K562 (cell line): ENCODE data around the gene FANCI. TPM values are rescaled to one million over a fixed set of nuclear protein-coding genes. Genes with fewer than 3 reads are reported as not detected.

Experiments
- NFYB ChIP-seq: IDR thresholded peaks from 2 replicates; pipeline ENCODE4 v1.6.1; 2011; ENCODE audit warnings: mild to moderate bottlenecking, moderate library complexity; ENCODE audit not compliant: insufficient read length; ENCODE audit errors: extremely low read depth
- polyA plus RNA-seq, 8 experiments: library from polyadenylated mRNA; depleted of rRNA in 4 of 8; stranded (reverse) in 5 of 8; unstranded in 3 of 8; fragments of >200 nt; fragmentation: Nextera tagmentation in 2 of 8; fragmentation: Illumina TruSeq in 1 of 8; extraction: Ambion mirVana in 2 of 8; extraction: Trizol in 1 of 8; gene quantifications; 2 replicates each; pipeline versions ENCODE4 v1.2.1 to v1.2.3, GENCODE V29; 2011 to 2014; ENCODE audit warnings: inconsistent platforms in 1 of 8, missing spikeins in 1 of 8
- total RNA-seq, 7 experiments: library from RNA; depleted of rRNA in 6 of 7; stranded (reverse); fragments of >200 nt in 6 of 7; fragmentation: Illumina TruSeq in 2 of 7; extraction: Trizol in 2 of 7; gene quantifications; 2 replicates each; pipeline versions ENCODE4 v1.2.1 to v1.2.3, GENCODE V29; 2011 to 2021; ENCODE audit warnings: low replicate concordance in 1 of 7
- TF ChIP-seq, protein P1 (sequence below): fragments of 450-650 bp; IDR thresholded peaks from 2 replicates; pipeline ENCODE4 v1.6.1; 2016; ENCODE audit warnings: mild to moderate bottlenecking, moderate library complexity
- TF ChIP-seq, protein P2 (sequence below), 2 experiments: fragments of 450-650 bp; conservative IDR thresholded peaks; 2 replicates each; pipeline ENCODE4 v1.6.1; 2017; ENCODE audit warnings: mild to moderate bottlenecking in 2 of 2, moderate library complexity in 2 of 2

FANCI gene
- total and polyA plus RNA-seq, 9 of the 15 experiments (the other 6 are each of a cell fraction or from before 2014, with no cell fraction given) = 72.1 to 165 (median 131) TPM

DNA sequence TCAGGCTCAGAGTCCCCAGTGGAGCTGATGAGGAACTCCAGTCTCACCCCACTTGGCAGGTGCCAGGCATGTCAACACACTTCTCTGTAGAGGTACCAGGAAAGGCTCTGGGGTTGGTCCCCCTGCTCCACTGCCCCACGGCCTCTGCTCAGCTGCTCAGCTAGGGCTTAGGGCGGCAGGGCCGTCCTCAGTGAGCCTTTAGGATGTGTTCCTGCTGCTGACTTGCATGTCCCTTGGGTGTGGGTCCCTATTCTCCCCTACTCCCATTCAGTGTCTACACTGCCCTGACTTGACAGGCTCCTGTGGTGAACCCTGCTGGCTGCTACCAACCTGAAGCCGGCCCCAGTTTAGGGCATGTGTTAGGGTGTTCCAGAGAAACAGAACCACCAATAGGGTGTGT, 108.7 kb downstream of the FANCI start (continued):
- TF ChIP-seq, protein P1, sequence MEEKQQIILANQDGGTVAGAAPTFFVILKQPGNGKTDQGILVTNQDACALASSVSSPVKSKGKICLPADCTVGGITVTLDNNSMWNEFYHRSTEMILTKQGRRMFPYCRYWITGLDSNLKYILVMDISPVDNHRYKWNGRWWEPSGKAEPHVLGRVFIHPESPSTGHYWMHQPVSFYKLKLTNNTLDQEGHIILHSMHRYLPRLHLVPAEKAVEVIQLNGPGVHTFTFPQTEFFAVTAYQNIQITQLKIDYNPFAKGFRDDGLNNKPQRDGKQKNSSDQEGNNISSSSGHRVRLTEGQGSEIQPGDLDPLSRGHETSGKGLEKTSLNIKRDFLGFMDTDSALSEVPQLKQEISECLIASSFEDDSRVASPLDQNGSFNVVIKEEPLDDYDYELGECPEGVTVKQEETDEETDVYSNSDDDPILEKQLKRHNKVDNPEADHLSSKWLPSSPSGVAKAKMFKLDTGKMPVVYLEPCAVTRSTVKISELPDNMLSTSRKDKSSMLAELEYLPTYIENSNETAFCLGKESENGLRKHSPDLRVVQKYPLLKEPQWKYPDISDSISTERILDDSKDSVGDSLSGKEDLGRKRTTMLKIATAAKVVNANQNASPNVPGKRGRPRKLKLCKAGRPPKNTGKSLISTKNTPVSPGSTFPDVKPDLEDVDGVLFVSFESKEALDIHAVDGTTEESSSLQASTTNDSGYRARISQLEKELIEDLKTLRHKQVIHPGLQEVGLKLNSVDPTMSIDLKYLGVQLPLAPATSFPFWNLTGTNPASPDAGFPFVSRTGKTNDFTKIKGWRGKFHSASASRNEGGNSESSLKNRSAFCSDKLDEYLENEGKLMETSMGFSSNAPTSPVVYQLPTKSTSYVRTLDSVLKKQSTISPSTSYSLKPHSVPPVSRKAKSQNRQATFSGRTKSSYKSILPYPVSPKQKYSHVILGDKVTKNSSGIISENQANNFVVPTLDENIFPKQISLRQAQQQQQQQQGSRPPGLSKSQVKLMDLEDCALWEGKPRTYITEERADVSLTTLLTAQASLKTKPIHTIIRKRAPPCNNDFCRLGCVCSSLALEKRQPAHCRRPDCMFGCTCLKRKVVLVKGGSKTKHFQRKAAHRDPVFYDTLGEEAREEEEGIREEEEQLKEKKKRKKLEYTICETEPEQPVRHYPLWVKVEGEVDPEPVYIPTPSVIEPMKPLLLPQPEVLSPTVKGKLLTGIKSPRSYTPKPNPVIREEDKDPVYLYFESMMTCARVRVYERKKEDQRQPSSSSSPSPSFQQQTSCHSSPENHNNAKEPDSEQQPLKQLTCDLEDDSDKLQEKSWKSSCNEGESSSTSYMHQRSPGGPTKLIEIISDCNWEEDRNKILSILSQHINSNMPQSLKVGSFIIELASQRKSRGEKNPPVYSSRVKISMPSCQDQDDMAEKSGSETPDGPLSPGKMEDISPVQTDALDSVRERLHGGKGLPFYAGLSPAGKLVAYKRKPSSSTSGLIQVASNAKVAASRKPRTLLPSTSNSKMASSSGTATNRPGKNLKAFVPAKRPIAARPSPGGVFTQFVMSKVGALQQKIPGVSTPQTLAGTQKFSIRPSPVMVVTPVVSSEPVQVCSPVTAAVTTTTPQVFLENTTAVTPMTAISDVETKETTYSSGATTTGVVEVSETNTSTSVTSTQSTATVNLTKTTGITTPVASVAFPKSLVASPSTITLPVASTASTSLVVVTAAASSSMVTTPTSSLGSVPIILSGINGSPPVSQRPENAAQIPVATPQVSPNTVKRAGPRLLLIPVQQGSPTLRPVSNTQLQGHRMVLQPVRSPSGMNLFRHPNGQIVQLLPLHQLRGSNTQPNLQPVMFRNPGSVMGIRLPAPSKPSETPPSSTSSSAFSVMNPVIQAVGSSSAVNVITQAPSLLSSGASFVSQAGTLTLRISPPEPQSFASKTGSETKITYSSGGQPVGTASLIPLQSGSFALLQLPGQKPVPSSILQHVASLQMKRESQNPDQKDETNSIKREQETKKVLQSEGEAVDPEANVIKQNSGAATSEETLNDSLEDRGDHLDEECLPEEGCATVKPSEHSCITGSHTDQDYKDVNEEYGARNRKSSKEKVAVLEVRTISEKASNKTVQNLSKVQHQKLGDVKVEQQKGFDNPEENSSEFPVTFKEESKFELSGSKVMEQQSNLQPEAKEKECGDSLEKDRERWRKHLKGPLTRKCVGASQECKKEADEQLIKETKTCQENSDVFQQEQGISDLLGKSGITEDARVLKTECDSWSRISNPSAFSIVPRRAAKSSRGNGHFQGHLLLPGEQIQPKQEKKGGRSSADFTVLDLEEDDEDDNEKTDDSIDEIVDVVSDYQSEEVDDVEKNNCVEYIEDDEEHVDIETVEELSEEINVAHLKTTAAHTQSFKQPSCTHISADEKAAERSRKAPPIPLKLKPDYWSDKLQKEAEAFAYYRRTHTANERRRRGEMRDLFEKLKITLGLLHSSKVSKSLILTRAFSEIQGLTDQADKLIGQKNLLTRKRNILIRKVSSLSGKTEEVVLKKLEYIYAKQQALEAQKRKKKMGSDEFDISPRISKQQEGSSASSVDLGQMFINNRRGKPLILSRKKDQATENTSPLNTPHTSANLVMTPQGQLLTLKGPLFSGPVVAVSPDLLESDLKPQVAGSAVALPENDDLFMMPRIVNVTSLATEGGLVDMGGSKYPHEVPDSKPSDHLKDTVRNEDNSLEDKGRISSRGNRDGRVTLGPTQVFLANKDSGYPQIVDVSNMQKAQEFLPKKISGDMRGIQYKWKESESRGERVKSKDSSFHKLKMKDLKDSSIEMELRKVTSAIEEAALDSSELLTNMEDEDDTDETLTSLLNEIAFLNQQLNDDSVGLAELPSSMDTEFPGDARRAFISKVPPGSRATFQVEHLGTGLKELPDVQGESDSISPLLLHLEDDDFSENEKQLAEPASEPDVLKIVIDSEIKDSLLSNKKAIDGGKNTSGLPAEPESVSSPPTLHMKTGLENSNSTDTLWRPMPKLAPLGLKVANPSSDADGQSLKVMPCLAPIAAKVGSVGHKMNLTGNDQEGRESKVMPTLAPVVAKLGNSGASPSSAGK = no peak
- no peak for TF ChIP-seq NFYB
- TF ChIP-seq, protein P2, sequence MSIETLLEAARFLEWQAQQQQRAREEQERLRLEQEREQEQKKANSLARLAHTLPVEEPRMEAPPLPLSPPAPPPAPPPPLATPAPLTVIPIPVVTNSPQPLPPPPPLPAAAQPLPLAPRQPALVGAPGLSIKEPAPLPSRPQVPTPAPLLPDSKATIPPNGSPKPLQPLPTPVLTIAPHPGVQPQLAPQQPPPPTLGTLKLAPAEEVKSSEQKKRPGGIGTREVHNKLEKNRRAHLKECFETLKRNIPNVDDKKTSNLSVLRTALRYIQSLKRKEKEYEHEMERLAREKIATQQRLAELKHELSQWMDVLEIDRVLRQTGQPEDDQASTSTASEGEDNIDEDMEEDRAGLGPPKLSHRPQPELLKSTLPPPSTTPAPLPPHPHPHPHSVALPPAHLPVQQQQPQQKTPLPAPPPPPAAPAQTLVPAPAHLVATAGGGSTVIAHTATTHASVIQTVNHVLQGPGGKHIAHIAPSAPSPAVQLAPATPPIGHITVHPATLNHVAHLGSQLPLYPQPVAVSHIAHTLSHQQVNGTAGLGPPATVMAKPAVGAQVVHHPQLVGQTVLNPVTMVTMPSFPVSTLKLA (conservative IDR thresholded peaks at IDR 0.05) = no peak
